ENCODE data around the gene ASB4.
"Not testable (repeated sequence)": the region's sequence is repeated elsewhere in the genome, so short reads cannot be mapped to it uniquely, and the experiment has no call there.

Gene ASB4

DNA sequence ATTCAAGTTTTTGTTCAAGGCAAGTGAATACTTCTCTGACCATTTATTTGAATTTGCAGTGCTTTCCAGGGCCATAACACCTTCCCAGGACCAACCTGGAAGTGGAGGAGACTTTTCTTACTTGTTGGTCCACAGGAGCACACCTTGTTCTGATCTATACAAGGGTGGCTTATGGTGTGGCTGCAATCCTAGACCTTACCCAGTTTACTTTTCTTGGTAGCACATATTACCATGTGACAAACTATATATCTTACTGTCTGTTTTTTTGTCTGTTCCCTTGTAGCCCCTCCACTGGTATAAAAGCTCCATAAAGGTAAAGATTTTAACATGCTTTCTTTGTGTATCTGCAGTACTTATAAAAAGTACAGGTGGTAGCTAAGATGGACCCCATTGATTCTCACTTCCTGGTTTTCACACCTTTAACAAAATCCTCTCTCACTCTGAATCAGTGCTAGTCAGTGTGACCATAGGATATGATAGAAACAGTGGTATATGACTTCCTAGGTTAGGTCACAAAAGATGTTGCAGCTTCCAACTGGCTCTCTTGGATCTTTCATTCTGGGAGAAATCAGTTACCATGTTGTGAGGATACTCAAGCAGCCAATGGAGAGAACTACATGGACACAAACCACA, 5.6 kb upstream of the ASB4 start:
- DNase-seq: no peak

DNA sequence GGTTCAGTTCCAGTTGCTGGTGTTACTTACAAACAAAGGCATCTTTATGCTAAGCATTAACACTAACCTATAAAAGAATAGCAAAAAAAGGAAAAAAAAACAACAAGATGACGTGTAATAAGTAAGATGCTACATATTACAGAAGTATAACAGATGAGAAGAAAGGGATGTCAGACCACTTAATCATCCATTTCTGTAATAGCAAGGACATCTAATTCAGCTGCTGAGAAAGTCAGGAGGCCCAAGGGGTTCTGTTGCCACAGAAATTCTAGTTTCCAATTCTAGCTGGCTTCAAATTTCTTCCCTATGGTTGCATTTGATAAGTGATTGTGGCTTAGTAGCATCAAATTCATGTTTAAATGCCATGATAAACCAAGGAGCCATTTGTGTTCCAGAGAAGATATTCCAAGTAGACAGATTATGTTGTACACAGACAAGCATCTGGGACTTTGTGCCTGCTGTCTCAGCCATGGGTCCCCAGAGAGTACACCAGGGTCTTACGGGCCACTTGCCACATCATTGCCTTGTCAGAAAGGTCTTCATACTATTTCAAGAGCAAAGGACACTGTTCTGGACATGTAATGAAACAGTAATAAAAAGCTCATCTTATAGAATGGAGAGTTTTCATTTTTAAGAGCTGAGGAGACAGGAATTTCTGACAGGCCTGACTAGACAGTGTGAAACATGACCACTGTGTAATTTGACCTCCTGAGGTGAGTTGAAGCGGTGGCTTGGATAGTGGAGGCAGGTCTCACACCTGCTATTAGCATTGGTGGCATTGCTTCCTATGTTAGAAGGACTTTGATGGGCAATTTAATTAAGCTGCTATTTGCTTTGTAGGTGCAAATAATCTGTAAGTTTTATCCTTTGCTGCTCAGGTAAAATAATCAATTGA, 4.2 kb upstream of the ASB4 start:
- DNase-seq: no peak

DNA sequence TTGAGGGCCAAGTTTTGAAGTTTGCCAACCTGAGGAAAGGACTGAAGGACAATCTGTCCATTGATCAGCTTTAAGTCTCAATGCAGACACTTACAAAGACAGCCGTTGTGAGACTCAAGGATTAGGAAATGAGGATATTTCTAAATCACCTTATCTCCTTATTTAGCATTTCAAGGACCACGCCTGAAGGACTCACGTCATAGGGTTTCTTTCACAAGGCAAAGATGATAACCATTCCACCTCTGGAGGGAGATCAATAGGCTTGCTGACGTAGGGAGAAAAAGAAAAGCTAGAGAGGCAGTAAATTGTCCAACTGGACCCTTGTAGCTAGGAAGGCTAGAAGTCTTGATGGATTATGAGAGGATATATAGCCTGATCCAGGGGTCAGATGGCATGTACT, 3.3 kb upstream of the ASB4 start:
- DNase-seq: no peak

DNA sequence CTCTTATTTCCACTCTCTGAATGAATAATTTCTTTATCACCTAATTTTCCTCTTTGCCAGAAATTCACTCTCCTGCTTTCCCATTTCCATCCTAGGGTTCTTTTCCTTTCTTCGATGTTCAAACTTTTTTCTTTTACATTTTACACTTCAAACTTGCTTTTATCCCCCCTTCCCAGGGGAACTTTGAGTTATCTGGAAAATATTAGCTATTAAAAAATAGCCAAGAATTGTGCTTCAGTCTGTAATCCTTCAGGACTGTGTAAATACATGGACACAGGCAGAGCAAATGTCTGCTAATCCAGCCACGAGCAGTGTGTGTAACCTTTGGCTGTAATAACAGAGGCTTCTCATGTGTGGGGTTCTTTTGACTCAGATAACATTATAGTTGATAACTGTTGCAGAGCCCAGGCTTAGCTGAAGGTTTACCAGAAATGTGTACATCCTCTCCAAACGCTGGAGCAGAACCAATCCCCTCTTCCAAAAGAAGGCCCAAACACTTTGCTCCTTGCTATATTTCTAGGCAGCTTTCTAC, 4.6 kb downstream of the ASB4 start:
- no peak for DNase-seq

DNA sequence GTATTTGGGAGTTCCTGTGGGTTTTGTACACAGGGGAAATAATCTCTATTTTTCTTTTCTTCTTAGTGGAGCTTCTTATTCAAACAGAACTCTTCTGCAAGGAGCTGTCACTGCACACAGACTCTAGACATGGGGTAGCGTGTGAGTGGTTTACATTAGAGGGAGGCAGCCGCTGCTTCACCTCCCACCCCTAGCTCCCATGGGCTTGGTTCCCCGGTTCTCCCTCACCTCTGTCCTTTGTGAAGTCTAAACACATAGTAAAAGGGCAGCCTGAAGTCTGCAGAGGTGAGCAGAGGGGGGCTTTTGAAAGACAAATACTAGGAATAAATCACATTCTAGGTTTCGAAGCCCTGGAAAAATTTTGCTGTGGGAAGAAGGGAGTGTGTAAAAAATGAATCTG, 5.5 kb downstream of the ASB4 start:
- no peak for DNase-seq

DNA sequence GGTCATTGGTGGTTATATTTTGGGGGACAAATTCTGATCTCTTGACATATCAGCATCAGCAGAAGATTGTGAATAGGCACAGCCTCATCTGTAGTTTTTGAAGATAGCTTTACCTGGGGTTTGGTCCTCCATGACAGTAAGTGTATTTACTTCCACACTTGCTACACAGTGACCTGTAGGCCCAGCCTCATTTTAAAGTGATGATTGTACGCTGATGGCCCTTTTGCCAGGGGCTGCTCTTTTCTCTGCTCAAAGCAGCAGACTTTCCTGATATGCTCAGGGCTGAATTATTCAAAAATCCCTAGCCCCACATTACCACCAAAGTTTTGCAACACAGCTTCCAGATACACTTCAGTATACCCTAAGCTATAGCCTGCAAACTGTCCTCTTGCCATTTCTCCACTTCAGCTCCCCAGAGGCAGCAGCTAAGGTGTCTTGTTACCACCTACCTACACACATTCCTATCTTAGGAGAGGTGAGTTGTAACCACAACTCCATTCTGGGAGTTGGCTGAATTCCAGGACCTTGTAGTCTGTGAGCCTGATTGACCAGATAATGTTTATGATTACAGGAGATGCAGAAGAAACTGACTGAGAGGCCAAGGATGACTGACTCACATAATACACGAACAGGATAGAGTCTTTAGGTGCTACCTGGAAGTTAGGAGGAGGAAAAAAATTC, 6.0 kb downstream of the ASB4 start:
- DNase-seq: peak; percentile 26

DNA sequence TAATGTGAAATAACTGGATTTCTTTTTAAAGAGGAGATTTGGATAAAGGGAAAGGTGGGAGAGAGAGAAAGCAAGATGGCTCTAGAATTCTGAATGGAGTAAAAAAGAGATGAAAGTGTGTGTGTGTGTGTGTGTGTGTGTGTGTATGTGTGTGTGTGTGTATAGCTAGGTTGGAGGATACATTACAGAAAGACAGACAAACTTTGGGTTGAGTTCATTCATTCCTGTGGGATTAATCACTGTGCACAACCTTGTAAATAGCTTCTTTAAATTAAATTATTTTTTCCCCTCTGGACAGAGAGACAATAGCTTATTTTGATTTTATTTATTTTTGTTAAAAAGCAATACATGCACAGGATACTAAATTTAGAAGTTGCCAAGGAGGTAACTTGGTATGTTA, 7.5 kb downstream of the ASB4 start:
- DNase-seq: no peak

DNA sequence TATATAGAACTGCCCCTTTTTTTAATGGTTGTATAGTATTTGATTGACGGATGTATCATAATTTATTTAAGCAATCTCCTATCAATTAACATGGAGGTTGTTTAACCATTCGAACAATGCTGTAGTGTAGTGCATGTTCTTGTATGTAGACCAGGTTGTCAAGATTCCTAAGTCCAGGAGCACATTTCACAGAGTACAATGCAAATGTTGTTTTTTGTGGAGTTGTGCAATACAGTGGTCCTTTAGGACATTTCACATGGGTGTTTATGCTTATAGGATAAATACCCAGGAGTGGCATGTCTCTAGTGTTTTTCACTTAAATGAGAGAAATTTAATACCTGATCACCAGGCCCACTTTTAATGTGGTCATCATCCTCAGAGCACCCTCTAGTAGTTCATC, 8.1 kb downstream of the ASB4 start:
- DNase-seq: no peak

DNA sequence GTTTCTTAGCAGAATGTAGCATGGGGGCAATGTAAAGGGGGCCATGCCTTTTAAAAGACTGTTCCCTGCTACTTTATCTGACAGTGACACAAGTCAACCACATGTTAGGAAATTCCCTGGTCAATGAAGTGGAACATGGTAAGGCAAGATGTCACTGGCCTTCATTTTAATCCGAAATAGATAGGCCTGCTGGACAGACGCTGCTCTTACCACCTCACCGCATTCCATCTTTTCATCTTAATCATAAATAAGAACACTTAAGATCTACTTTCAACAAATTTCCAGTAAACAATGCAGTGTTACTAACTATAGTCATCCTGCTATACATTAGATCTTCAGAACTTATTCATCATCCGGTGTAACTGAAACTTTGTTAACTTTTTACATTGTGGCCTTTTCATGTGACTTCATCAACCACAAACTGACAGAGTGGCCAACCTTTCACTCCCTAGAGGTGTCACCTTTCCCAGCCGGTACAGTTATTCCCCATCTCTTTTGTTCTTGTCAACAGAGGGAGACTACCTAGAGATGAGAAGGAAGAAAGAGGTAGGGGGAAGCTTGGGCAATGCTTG, 15.6 kb downstream of the ASB4 start:
- DNase-seq: no peak

DNA sequence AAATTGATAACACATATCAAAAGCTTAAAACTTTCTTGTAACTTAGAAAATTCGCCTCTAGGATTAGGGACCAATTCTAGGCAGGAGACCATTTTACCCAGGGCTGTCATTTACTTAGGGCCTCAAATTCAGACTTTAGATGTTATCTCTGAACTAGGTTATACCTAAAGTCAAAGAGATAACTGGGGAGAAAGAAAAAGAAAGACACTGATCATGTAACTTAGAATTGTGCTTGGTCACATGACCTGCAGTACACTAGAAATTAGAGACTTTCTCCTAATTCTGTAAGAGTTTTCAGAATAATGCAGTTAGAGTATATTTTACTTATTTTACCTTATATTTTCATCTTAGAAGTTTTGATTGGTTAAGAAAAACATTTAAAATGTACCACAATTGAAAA, 16.7 kb downstream of the ASB4 start:
- DNase-seq: no peak

DNA sequence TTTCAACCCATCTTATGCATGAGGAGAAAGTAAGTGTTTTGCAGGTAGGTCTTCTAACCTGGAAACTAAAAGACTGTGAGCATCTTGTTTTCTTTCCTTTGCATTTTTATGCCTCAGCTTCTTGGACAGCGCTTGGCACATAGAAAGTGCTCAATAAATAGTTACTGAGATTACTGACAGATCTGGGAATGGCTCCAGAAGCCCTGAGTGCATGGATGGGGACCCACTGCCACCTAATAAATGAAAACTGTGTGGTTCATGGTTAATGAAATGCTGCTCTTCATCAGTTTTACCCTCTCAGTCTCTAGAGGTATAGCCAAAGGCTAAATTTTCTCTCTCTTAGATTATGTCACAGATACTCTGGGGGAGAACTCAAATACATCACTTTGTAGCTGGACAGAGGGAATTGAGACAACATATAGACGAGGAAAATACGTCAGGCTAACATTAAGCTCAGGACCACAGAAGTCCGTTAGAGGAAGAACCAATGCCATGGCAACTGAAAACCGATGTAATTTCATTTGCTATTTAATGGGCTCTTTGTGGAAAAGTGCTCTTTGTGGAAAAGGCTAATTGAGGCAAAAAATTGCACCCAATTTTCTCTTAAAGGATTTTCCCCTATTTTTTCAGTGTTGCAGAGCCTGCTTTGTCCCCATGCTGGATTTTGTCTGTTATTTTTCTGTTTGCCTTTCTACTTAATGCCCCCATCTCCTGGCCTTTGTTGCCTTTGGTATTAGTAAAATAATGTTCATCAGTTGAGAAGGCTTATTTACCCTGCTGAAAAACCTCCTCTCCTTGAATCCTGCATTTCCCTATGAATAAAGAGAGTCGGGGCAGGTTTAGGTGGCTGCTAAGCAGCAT, 17.8 kb downstream of the ASB4 start:
- DNase-seq: peak; percentile 32

DNA sequence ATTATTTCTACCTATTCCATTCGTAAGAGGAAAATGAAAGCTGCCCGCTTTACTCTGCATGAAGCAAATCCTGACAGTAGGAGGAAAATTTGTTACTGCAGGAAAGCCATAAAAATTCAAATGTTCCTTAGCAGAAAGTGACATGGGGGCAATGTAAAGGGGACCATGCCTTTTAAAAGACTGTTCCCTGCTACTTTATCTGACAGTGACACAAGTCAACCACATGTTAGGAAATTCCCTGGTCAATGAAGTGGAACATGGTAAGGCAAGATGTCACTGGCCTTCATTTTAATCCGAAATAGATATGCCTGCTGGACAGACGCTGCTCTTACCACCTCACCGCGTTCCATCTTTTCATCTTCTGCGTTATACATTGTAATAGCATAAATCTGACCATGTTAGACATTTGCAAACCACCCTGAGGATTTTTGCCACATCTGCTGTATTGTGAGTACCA, 18.4 kb downstream of the ASB4 start:
- DNase-seq: not testable (repeated sequence)

DNA sequence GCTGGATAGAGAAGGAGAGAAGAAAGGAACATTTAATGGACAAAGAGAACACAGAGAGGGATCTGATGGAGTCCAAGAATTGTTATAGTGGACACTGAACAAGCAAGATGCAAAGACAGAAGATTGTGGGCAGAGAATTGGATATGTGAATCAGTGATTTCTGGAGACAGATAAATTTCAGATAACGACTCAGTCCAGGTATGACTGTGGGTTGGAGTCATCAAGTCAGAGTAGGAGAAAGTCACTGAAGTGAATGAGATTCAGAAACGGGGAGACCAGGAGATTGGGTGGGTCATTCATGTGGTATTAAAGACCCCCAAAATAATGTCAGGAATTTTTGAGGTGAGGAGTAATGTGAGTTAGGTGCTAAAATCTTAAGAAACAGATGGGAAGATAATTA, 23.0 kb downstream of the ASB4 start:
- DNase-seq: no peak

DNA sequence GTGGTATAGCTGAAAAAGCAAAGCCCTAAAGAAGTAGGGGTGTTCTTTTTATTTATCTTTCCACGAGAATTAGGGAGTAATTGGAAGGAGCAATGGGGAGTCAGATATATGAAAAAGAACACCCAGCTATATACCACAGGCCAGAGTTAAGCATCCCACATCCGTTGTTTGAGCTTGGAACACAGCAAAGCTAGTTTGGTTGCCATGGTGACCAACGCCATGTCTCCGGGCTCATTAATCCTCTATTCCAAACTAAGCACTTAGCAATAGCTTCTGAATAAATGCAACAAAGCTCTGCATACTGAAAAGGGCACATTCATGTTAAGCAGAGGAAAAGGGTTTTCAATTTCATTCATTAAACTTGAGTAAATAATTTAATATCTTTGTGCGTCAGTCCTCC, 23.5 kb downstream of the ASB4 start:
- peak; percentile 89 for DNase-seq

DNA sequence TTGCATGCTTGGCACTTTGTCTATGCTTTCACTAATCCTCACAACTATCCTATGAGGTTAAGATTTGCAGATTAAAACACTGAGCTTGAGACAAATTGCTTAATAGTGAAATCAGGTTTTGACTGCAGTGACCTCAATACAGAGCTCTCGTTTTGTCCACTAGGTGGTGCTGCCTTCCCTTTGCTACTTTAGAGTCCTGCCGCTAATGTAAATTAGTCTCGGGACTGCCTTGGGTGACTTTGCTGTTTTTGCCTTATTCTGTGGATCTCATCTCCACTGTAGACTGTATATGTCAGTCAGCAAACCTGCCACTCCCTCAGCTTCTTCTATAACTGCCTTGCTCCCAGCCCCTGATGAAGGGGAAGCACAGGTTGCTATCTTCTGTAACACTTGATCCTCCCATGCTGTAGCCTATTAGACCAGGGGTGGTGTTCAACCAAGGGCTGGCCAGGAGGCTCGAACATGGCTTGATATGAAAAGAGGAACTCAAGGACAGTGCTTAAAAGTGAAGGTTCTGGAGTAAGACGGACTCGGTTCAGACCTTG, 26.0 kb downstream of the ASB4 start:
- DNase-seq: peak; percentile 69

DNA sequence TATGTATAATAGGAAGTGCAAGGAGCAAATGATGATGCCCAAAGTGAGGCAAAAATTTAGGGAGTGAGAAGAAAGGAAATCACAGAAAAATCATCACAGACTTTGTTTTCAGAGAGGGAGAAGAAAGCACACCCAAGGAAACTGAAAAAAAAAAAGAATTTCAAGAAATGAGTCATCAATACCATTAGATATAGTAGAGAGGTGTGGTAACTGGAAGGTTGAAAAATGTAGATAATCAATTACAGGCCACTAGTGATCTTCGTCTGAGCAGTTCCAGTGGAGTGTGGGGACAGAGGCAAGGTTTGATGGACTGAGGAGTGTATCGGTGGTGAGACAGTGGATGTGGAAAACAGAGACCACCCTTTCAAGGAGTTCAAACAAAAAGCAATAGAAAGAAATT, 31.7 kb downstream of the ASB4 start:
- no peak for DNase-seq

DNA sequence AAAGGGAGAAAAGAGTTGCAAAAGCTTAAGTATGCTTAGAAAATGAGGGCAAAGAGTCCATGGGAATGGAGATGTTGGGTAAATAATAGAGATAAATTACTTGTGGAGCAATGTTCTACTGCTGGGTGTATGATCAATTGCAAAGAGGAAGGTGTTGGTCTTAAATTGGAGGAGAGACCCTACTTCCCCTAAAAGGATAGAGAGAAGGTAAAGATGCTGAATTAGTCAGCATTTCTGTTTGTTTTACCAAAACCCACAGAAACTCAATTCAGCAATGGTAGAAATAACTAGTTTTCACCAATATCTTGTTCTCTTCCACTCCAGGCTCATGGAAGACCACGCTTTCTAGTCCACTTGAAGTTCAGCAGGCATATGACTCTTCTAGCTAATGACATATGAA, 32.1 kb downstream of the ASB4 start:
- no peak for DNase-seq

DNA sequence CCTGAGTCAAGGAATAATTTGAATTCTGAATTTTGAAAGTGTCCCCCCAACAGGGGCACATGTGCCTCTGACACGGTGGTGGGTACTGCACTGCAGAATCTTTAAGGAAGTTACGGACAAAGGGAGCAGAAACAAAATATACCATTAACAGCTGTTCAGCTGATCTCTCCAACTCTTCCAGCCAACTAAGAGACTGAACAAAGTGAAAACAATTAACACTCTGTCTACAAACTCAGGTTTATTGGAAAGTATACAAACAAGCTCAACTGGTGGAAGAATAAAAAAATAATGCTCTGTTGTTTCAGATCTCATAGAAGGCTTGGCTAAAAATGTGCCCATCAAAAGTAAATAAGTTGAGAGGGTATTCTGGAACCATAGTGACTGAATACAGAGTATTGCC, 34.4 kb downstream of the ASB4 start:
- no peak for DNase-seq

DNA sequence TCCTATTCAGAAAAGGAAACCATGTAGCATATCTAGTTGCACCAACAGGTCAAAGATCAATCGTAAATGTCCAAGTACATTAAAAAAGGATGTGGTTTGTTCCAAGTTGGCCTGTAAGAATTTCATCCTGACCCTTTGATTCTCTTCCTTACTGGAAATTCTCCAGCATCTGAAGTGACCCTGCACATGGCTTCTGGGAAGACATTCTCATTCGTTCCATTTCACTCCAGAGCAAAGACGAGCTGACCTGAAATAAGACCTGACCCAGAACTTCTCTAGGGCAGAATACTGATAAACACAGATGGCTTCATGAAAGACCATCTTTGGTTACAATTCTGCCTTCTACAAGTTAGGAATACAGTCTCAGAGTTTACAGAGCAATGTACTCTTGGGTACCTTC, 39.8 kb downstream of the ASB4 start:
- no peak for DNase-seq

DNA sequence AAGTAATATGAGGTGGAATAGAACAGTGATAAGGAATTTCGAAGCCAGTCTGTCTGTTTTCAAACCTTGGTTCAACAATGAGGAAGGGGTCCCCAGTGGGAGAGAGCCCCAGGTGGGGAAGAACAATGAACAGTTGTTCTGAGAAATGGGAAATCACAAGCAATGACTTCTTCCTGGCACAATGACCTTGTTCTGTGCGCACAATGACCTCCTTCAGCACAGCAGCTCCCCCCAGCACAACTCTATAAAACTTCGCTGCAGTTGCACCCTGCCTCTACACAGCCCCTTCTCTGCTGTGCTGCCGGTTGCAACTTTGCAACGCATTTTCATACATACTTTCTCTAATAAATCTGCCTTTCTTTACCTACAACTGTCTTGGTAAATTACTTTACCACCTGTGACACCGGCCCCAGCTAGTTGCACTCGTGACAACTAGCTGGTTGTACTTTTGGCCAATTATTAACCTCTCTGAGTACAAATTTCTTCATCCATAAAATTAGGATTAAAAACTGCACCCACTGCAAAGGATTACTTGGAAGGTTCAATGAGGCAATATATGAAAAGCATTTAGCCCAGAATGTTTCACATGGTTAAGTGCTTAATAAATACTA, 40.5 kb downstream of the ASB4 start:
- no peak for DNase-seq

DNA sequence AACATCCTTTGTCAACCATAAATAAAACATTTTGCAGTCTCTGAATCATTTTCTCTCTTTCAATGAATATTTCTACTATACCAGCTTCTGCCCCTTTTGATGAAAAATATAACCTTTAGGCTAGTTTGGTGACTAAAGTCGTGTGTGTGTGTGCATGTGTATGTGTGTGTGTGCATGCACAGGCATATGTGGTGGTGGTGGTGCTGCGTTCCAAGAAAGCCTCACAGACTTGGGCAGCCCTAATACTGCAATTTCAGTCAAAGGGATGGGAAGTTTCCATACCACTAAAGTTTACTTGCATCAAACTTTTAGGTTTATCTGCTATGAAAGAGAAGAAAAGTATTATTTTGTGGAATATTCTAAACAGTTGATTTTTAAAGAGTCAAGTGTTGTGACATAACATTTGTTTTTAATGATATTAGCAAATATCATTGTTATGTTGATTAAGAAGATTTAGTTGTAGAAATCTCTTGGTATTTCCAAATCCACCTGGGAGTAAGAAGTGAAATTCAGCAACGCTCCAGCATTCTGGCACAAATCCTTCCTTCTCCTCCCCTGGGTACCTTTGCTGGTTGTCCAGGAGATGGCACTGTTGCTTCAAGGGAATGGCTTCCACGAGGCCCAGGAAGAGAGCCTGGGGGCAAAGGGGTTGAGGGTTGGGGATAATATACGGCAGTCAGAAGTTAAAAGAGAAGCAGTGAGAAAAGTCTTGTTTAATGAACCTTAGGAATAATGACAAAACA, 41.5 kb downstream of the ASB4 start:
- peak; percentile 51 for DNase-seq
